GM10248 (cell line): ENCODE results near the gene CREB3L1.

ENCODE experiments used
- CTCF ChIA-PET: fragments of 300-600 bp; sonication (Branson Sonifier 250); formaldehyde crosslinking; extraction: SDS; loops from one replicate; lab custom pipeline; 2021; ENCODE audit warnings: antibody characterized with exemption; lab: Yijun Ruan, JAX
- POLR2A ChIA-PET: fragments of 350-650 bp; sonication (Branson Sonifier 250); formaldehyde crosslinking; extraction: SDS; loops from one replicate; lab custom pipeline; 2020; ENCODE audit warnings: antibody characterized with exemption; lab: Yijun Ruan, JAX
- DNase-seq: peaks from one replicate; pipeline ENCODE4 v3.0.0; 2012; ENCODE audit errors: extremely low spot score
- TF ChIP-seq, protein P1 (sequence below): IDR thresholded peaks from 2 replicates; pipeline ENCODE4 v1.5.1; 2012; ENCODE audit warnings: mild to moderate bottlenecking, low read depth; ENCODE audit errors: extremely low read depth, missing control alignments, control extremely low read depth

CREB3L1 gene

DNA sequence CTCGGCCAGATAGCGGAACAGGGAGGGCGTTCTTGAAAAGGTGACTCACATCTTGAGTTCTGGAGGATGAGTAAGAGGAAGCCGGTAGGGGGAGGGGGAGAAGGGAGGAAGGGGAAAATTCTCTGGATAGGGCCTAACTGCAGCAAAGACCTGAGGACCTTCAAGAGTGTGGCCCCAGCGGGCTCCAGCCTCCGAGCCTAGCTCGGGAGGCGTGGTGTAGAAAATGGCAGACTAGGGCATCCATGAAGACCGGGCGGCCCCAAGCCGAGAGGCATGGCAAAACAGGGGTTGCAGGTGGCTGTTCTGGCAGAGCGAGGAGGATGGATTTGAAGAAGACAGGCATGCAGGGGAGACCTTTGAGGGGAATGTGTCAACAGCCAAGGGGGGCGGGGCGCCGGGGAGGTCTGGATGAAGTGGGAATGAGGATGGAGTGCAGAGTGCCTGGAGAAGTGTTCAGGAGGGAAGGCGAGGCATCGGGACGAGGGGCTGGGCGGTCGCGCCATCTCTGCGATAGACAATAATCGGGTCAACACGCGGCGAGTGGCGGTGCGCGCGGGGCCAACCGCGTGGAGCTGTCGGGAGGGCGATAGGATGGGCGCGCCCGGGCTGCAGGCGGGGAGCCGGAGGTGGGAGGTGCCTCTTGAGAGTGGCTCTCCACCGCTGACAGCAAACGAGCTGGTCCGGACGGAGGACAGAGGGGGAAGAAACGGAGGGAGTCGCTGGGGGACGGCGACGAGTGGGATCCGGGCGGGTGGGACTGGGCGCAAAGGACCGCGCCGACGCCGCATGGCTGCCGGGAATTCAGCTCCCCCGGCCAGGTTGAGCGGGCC is 40.0 kb upstream of the CREB3L1 start:
- TF ChIP-seq, protein P1, sequence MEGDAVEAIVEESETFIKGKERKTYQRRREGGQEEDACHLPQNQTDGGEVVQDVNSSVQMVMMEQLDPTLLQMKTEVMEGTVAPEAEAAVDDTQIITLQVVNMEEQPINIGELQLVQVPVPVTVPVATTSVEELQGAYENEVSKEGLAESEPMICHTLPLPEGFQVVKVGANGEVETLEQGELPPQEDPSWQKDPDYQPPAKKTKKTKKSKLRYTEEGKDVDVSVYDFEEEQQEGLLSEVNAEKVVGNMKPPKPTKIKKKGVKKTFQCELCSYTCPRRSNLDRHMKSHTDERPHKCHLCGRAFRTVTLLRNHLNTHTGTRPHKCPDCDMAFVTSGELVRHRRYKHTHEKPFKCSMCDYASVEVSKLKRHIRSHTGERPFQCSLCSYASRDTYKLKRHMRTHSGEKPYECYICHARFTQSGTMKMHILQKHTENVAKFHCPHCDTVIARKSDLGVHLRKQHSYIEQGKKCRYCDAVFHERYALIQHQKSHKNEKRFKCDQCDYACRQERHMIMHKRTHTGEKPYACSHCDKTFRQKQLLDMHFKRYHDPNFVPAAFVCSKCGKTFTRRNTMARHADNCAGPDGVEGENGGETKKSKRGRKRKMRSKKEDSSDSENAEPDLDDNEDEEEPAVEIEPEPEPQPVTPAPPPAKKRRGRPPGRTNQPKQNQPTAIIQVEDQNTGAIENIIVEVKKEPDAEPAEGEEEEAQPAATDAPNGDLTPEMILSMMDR = no peak
- POLR2A ChIA-PET = no interaction called here

GRCh38 chr11:46238078-46238966 is 39.1 kb upstream of the CREB3L1 start:
- POLR2A ChIA-PET = no interaction called here
- CTCF ChIA-PET = interaction anchor here (0.8 to 10.3 kb wide), 36 partner anchors 11 to 699 kb away, joined by 3 to 480 read pairs (median 4); partner anchors contain the start of genes CHRM4, CREB3L1, CSTPP1 and DGKZ
- peak; percentile 60 for DNase-seq
- TF ChIP-seq, protein P1 = no peak

More for the DNA sequence above, 40.0 kb upstream of the CREB3L1 start:
- DNase-seq = peak; percentile 59
- CTCF ChIA-PET = interaction anchor here (0.8 to 10.3 kb wide), 27 partner anchors 10 to 699 kb away, joined by 3 to 480 read pairs (median 5); partner anchors contain the start of genes CREB3L1, CSTPP1 and DGKZ

DNA sequence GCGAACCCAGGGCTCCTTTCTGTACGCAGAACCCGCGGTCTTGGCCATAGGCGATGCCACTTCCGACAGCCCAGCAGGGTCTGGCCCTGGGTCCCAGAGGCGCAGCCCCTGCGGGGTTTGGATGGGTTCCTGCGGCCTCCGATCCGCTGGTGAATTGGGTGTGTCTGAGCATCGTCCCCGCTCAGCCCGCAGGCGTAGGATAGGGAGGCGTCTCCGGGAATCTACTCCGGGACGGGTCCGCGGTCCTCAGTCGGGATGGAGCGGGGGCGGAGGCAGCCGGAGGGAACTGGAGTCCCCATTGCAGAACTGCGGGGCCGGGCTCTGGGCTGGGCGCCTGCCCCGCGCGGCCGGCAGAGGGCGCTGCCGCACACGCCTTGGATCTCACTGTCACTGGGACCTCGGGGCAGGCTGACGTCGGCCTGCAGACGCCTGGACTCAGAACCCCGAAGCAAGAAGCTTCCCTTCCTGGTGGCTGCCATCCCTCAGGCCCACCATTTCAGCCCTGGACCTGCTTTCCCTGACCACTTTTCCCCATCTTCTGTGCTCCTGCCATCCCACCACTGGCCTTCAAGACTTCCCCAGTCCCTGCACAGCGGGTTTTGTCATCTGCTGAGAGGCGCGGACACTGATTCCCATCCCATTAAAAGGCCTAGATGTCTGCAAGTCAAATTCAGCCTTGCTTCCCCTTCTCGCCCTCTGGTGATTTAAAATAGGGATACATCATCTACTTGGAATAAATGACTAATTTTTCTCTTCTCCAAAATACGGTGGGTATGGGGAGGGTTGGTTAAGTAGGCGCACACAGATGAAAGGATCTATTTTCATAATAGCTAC is 38.3 kb upstream of the CREB3L1 start:
- peak; percentile 90 for DNase-seq

GRCh38 chr11:46239801-46240061 is 37.7 kb upstream of the CREB3L1 start:
- TF ChIP-seq, protein P1 = no peak
- DNase-seq = no peak
- POLR2A ChIA-PET = no interaction called here
- CTCF ChIA-PET = interaction anchor here (0.6 to 10.3 kb wide), 36 partner anchors 10 to 312 kb away, joined by 3 to 480 read pairs (median 6); partner anchors contain the start of genes CHRM4 and CREB3L1

More for the DNA sequence above, 38.3 kb upstream of the CREB3L1 start:
- POLR2A ChIA-PET = no interaction called here
- TF ChIP-seq, protein P1 = peak; percentile 99
- CTCF ChIA-PET = interaction anchor here (0.6 to 10.3 kb wide), 54 partner anchors 11 to 698 kb away, joined by 3 to 480 read pairs (median 5); partner anchors contain the start of genes CHRM4, CREB3L1, CSTPP1 and DGKZ

DNA sequence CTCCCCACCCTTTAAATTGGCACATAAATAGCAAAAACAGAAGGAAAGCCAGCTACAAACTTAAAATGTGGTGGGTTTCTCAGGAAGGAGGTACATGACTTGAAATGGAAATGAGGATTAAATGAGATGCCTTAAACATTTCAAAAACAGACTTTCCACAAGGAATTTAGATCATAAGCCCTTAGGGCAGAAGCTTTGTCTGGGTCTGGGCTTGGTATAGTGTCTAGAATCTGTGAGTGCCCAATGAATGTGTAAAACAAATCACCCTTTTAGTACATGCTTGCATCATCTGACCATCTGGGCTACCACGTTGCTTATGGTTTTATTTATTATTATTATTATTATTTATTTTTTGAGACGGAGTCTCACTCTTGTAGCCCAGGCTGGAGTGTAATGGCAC is 37.1 kb upstream of the CREB3L1 start:
- ChIA-PET POLR2A (no interaction called here), CTCF (interaction anchor here (1.1 to 10.3 kb wide), 19 partner anchors 10 to 275 kb away, joined by 3 to 480 read pairs (median 7); partner anchors contain the start of gene DGKZ)
- DNase-seq = no peak
- TF ChIP-seq, protein P1 = no peak
